ENCODE data around the gene ZNF266.

ZNF266 gene

GRCh38 chr19:9427941-9428340 is 7.4 kb downstream of the ZNF266 start:
- no peak for TF ChIP-seq CTCF (IDR thresholded peaks at IDR 0.05; ENCODE audit: low read depth, low read length)
- Histone ChIP-seq H3K4me1 (no peaks in the 10 kb centered on the region), H3K4me3 (ENCODE audit: low read depth, low read length) (no peak overlapping the region), H3K27me3 (no peaks in the 10 kb centered on the region), H3K36me3 (peaks cover 21% of the 10 kb centered on the region), H3K9me3 (no peaks in the 10 kb centered on the region)
- DNase-seq: no peak

GRCh38 chr19:9413240-9413954 is 22.0 kb downstream of the ZNF266 start:
- Histone ChIP-seq H3K27me3 (no peaks in the 10 kb centered on the region), H3K36me3 (peaks cover 55% of the 10 kb centered on the region), H3K4me3 (ENCODE audit: low read depth, low read length) (no peak overlapping the region), H3K4me1 (no peaks in the 10 kb centered on the region), H3K9me3 (peaks cover 9% of the 10 kb centered on the region)
- DNase-seq: no peak
- TF ChIP-seq CTCF (IDR thresholded peaks at IDR 0.05; ENCODE audit: low read depth, low read length): no peak

- no peak for TF ChIP-seq CTCF (IDR thresholded peaks at IDR 0.05; ENCODE audit: low read depth, low read length)
Measured at GRCh38 chr19:9407827-9408226, 27.5 kb downstream of the ZNF266 start.

GRCh38 chr19:9406798-9407352 is 28.5 kb downstream of the ZNF266 start:
- H3K36me3 ChIP-seq: no peaks in the 10 kb centered on the region; the same call in 1 of the 2 replicates
- 0 out of 2 replicates have a peak, but pooled peaks cover 2% of the 10 kb centered on the region for H3K9me3 ChIP-seq
- no peak for TF ChIP-seq CTCF (IDR thresholded peaks at IDR 0.05; ENCODE audit: low read depth, low read length)
- H3K4me1 ChIP-seq: no peaks in the 10 kb centered on the region
- peak; percentile 97 for DNase-seq
- no peaks in the 10 kb centered on the region for H3K27me3 ChIP-seq
- H3K4me3 ChIP-seq (ENCODE audit: low read depth, low read length): peak overlapping the region; percentile 85

More at GRCh38 chr19:9407827-9408226, 27.5 kb downstream of the ZNF266 start:
- Histone ChIP-seq H3K4me1 (no peaks in the 10 kb centered on the region), H3K4me3 (ENCODE audit: low read depth, low read length) (no peak overlapping the region), H3K27me3 (no peaks in the 10 kb centered on the region), H3K36me3 (peaks cover 8% of the 10 kb centered on the region), H3K9me3 (0 out of 2 replicates have a peak, but pooled peaks cover 2% of the 10 kb centered on the region)
- no peak for DNase-seq

- Histone ChIP-seq H3K9me3 (peaks cover 26% of the 10 kb centered on the region), H3K4me3 (ENCODE audit: low read depth, low read length) (no peak overlapping the region)
- DNase-seq: no peak
Measured at GRCh38 chr19:9381361-9381785, 54.0 kb downstream of the ZNF266 start.

More at GRCh38 chr19:9381361-9381785, 54.0 kb downstream of the ZNF266 start:
- Histone ChIP-seq H3K27me3 (no peaks in the 10 kb centered on the region), H3K36me3 (peaks cover 64% of the 10 kb centered on the region), H3K4me1 (no peaks in the 10 kb centered on the region)
- TF ChIP-seq CTCF (IDR thresholded peaks at IDR 0.05; ENCODE audit: low read depth, low read length): no peak

Measured in BE2C (cell line).